D721Med (cell line): ENCODE measurements around the gene COBL.
A peak's percentile ranks its signal among the peaks of the same experiment; 100 is the strongest.

ENCODE experiments used
- DNase-seq: peaks from one replicate; pipeline ENCODE4 v3.0.0; 2011; ENCODE audit warnings: low spot score; ENCODE audit not compliant: insufficient read length
- FAIRE-seq: peaks from 2 replicates; lab custom pipeline; 2011; peaks lifted over from hg19 to GRCh38; lab: Jason Lieb, UNC
- CTCF ChIP-seq: IDR thresholded peaks from 2 replicates; pipeline ENCODE4 v1.5.1; 2012; ENCODE audit warnings: mild to moderate bottlenecking, control low read depth; ENCODE audit not compliant: insufficient read depth; ENCODE audit errors: missing control alignments

Gene COBL

GRCh38 chr7:51344406-51345138 is 28.0 kb upstream of the COBL start:
- FAIRE-seq = no peak
- TF ChIP-seq CTCF = no peak

GRCh38 chr7:51340936-51341335 is 24.3 kb upstream of the COBL start:
- DNase-seq (no peak), FAIRE-seq (no peak)
- TF ChIP-seq CTCF = no peak

More at GRCh38 chr7:51344406-51345138, 28.0 kb upstream of the COBL start:
- no peak for DNase-seq

- TF ChIP-seq CTCF = no peak
- no peak for DNase-seq
- no peak for FAIRE-seq
Measured at GRCh38 chr7:51340029-51340838, 23.6 kb upstream of the COBL start.

- DNase-seq (no peak), FAIRE-seq (peak; percentile 41)
- TF ChIP-seq CTCF = no peak
Measured at GRCh38 chr7:51335057-51335456, 18.4 kb upstream of the COBL start.

- TF ChIP-seq CTCF = no peak
- no peak for DNase-seq
- FAIRE-seq = no peak
Measured at GRCh38 chr7:51329696-51330263, 13.2 kb upstream of the COBL start.

GRCh38 chr7:51328351-51328801 is 11.8 kb upstream of the COBL start:
- TF ChIP-seq CTCF = no peak
- FAIRE-seq (no peak), DNase-seq (no peak)
